SKM-1 (cell line): ENCODE results near the gene DDX10.
"Not testable (repeated sequence)": the region's sequence is repeated elsewhere in the genome, so short reads cannot be mapped to it uniquely, and the experiment has no call there.

Experiments used
- DNase-seq: peaks from one replicate; lab custom pipeline; 2025; ENCODE audit not compliant: unreplicated experiment; lab: John Stamatoyannopoulos, UW

The DDX10 gene

DNA sequence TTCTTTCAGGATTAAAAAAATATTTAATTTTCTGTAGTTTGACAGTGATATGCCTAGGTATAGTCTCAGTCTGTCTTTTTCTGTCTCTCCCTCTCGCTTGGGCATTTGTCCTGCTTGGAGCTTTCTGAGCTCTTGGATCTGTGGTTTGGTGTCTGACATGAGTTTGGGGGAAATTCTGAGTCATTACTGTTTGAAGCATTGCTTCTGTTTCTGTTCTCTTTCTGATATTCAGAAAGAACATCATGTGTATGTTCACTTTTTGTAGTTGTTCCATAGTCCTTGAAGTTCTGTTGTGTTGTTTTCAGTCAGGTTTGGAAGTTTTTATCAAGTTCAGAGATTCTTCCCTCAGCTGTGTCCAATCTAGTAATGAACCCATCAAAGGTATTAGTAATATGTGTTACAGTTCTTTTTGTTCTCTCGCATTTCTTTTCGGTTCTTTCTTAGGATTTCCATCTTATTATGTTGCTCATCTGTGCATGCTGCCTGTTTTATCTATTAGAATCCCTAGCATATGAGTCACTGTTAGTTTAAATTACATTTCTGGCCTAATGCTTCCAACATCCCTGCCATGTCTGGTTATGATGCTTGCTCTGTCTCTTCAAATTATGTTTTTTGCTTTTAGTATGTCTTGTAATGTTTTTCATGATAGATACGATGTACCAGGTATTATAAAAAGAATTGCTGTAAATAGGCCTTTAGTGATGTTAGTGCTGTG is 48.4 kb downstream of the DDX10 start:
- DNase-seq = no peak

DNA sequence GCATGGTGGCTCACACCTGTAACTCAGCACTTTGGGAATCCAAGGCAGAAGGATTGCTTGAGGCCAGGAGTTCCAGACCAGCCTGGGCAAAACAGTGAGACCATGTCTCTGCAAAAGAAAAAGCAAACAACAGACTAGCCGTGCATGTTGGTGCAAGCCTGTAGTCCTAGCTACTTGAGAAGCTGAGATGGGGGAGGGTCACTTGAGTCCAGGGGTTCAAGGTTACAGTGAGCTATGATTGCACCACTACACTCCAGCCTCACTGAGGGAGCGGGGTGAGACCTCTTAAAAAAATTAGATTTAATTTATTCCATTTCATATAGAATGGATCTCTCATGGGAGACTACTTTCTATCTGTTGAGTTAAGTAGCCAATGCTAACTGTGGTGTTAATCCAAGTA is 50.4 kb downstream of the DDX10 start:
- no peak for DNase-seq

GRCh38 chr11:108718466-108718865 is 53.6 kb downstream of the DDX10 start:
- no peak for DNase-seq

DNA sequence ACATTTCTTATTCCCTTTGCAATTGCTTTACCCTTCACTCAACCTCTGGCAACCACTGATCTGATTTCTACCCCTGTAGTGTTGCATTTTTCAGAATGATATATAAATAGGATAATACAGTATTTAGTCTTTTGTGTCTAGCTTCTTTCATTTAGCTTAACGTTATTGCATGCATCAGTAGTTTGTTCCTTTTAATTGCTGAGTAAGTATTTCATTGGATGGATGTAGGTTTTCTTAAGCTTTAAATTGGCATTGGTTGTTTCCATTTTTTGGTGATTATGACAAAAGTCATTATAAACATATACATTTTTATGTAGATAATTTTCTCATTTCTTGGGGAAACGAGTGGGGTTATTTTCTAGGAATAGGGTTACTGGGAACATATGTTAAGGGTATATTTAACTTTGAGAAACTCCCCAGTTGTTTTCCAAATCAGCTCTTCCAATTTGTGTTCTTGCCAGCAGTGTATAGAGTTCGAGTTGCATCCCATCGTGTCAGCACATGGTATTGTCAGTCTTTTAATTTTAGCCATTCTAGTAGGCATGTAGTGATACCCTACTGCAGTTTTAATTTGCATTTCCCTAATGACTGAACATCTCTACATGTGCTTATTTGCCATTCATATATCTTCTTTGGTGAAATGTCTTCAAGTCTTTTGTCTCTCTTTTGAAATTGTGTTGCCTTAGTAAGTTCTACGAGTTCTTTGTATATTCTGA is 60.3 kb downstream of the DDX10 start:
- no peak for DNase-seq

DNA sequence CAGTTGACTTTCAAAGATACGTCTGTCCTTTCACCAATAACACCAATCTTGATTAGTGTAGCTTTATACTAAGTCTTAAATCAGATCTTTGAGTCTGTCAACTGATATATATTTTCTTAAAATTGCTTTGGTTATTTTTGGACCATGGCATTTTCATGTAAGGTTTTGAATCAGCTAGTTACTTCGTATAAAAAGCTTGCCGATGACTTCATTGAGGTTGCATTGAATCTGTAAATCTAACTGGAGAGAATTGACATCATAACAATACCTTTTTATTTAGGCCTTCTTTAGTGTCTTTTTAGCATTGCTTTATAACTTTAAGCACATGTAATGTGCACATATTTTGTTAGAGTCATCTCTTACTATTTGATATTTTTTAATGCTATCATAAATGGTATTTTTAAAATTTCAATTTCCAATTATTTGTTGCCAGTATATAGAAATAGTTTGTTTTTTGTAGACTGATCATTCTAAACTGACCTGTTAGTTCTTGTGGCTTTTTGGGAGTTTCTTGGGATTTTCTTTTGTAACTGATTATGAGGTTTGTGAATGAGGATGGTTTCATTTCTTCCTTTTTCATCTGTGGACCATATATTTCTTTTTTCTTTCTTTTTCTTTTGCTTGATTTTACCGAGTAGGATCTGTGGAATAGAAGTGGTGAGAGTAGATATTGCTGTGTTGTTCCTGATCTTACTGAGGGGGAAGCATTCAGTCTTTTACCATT is 61.4 kb downstream of the DDX10 start:
- no peak for DNase-seq

DNA sequence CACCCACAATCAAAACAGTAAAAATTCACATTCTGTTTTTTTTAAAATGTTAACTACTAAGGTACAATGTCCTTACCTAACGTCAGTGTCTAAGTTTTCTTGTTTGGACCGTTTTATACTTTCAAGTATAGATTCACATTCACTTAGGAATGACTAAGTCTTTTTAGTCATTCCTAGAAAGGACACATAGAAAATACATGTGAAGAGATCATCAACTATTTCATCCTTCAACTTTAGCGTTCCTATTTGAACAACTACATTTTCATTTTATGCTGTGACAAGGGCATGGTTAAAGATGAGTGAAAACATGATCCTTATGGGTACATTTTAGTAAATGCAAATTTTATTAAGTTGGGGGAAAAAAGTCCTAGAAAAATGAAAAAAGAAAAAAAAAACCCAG is 62.8 kb downstream of the DDX10 start:
- no peak for DNase-seq

DNA sequence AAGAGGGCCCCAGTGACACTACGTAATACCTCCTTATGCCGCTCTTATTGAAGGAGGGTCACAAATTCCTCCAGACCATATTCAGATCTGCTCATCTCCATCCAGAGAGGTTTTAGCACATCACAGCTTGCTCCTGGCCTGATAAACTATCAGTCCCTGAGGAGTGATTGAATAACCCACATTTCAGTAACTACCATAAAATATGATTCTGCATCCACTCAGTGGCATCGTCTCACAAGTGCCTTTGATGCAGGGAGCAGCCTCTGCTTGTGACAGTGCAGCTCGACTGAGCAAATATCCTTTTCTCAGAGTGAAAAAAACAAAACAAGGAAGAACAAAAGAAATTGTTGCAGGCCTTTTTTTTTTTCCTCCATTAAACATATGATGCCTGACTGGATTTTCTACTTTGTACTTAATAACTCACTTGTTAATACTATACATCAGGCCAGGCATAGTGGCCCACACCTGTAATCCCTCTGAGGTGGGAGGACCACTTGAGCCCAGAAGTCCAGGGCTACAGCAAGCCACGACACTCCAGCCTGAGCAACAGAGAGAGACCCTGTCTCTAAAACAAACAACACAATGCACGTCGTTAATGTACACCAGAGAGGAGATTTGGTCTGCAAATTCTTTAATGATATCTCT is 64.5 kb downstream of the DDX10 start:
- DNase-seq = no peak

GRCh38 chr11:108732395-108732794 is 67.5 kb downstream of the DDX10 start:
- DNase-seq = no peak

- DNase-seq = no peak
Measured at GRCh38 chr11:108733479-108734116, 68.7 kb downstream of the DDX10 start.

DNA sequence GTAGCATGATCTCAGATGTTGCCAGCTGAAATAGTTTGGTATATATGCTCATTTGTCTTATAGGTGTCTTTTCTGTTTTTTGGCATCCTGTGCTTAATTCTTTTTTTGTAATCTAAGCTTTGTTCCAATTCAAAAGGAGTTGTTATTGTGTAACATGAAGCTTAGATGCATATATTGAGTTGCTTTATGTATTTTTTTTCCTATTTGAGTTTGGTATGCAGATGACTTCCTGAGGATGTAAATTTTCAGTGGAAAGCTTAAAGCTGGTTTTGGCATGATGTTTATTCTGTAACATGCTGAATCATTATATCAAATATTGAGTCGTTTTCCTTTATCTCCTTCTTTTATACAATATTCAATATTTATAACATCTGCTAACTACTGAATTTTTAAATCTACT is 69.4 kb downstream of the DDX10 start:
- no peak for DNase-seq

GRCh38 chr11:108734956-108735559 is 70.2 kb downstream of the DDX10 start:
- DNase-seq = no peak

- DNase-seq = not testable (repeated sequence)
Measured at GRCh38 chr11:108740132-108740531, 75.3 kb downstream of the DDX10 start.

- no peak for DNase-seq
Measured at GRCh38 chr11:108743851-108744250, 79.0 kb downstream of the DDX10 start.

GRCh38 chr11:108748968-108749367 is 84.1 kb downstream of the DDX10 start:
- DNase-seq = no peak

DNA sequence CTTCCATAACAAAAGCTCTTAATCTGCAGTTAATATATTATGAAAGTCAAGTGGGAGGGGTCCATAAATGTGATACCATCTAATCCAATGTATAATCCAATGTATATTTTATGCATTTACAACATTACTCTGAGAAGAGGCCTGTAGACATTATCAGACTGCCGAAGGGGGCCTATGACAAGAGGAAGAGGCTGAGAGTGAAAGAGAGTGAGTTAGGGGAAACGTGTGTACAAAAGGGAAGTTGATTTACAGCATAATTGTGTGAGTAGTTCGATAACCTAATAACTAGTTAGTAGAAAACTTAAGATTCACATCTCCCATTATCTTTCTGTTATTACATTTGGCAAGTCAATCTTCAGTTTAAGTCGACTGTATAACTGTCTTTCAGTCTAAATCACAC is 86.6 kb downstream of the DDX10 start:
- DNase-seq = no peak

GRCh38 chr11:108752297-108752751 is 87.5 kb downstream of the DDX10 start:
- no peak for DNase-seq

GRCh38 chr11:108754901-108755625 is 90.2 kb downstream of the DDX10 start:
- DNase-seq = no peak

DNA sequence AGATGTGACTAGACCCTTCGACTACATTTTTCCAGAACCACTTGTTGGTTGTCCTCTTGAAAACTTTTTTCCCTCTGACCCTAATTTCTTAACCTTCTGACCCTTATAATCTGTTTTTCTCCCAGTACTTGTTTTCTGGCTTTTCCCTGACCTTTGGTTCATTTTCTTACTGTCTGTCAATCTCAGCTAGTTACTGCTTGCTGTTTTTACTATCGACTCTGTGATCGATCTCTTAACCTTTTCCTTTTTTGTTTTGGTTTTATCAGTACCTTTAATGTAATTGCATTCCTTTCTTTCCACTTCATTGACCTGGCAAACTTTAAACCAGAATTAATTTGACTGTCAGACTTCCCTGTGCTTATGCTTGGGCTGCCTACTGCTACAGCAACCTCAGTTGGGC is 92.8 kb downstream of the DDX10 start:
- no peak for DNase-seq

GRCh38 chr11:108758458-108758857 is 93.6 kb downstream of the DDX10 start:
- DNase-seq = no peak

DNA sequence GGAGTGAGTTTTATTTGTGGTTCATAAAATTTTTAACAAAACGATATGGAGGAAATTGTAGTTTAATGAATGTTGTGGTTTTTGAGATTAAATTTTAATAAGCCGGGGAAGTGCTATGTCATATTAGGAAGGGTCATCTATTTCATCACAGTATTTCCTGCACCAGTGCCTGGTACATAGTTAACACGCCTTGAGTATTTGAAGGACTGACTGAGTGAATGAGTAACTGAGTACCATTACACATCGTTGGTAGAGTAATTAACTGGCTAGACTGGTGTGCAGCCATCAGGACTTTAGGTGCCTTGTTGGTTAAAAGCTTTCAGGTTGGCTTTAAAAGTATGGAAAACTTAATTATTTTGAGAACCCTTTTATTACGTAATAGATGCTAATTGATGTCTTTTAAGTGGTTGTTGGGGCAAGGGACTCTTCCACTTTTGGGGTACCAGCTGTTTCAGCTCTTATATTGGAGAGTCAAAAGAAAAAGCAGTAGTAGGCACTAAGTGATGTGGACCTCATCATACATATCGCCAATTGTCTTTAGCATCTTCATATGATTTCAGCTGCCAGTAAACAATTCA is 101.8 kb downstream of the DDX10 start:
- no peak for DNase-seq
